ENCODE measurements around the gene C12orf43.

C12orf43 gene

DNA sequence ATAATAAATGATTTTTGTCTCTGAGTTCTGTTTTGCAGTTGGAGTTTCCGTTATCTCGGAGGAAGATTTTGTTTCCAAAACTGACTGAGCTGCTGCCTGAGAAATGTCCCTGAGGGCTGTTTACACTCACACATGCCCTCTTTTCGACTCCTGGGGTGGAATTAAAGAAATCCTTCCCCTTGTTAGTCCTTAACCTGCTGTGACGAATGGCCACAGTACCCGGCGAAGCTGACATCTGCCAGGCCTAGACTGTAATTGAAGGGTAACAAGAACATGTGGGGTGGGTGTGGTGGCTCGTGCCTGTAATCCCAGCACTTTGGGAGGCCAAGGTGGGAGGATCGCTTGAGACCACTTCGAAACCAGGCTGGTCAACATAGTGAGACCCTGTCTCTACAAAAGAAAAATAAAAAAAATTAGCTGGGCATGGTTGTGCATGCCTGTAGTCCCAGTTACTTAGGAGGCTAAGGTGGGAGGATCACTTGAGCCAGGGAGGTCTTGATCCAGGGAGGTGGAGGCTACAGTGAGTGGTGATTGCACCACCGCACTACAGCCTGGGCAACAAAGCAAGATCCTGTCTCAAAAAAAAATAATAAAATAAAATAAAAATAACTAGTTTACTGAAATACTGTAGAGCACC lies 14.4 kb upstream of the C12orf43 start:
- DNase-seq (ENCODE audit: low spot score): no peak

DNA sequence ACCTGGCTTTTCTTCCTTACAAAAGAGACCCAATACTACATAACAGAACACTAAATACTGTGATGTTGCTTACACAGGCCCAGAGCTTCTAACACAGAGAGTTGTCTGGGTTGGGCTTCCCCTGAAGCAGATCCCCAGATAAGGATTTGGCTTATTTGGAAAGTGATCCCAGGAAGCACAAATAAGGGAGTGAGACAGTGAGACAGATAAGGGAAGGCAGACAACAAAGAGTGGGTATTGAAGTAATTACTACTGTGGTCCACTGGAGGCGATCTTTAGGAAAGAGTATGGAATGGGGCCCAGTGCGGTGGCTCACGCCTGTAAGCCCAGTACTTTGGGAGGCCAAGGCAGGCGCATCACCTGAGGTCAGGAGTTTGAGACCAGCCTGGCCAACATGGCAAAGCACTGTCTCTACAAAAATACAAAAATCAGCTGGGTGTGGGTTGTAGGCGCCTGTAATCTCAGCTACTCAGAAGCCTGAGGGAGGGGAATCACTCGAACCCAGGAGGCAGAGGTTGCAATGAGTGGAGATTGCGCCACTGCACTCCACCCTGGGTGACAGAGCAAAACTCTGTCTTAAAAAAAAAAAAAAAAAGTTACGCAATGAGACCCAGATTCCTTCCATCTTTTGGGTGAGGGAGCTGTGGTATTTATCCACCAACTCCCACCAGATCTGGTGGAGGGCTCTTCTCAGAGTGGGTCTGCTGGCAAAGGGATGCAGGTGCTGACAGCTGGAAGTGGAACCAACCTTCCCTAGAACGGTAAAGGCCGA lies 10.2 kb upstream of the C12orf43 start:
- DNase-seq (ENCODE audit: low spot score): no peak

DNA sequence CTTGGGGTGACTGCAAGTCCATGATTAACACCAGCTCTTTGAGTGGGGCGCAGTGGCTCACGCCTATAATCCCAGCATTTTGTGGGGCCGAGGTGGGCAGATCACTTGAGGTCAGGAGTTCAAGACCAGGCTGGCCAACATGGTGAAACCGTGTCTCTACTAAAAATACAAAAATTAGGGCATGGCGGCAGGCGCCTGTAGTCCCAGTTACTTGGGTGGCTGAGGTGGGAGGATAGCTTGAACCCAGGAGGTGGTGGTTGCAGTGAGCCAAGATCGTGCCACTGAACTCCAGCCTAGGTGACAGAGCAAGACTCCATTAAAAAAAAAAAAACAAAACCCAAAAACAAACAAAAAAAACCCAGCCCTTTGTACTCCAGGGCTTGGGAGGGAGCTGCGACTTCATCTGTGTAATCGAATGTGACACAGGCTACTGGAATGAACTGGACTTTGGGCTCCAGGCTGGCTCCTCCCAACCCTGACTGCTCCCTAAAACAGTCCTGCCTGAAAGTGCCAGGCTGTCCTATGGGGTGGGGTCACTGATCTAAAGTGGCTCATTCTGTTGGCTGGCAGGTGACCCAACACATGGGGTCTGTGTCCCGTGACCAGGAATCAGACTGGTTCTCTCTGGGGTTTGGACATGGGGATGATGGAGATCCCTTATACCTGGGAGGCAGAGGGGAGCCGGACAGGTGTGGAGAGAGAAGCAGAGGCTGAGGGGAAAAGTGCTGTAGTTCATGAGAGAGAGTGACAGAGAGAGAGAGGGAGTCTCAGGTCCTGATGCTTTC lies 9.3 kb upstream of the C12orf43 start:
- no peak for DNase-seq (ENCODE audit: low spot score)

DNA sequence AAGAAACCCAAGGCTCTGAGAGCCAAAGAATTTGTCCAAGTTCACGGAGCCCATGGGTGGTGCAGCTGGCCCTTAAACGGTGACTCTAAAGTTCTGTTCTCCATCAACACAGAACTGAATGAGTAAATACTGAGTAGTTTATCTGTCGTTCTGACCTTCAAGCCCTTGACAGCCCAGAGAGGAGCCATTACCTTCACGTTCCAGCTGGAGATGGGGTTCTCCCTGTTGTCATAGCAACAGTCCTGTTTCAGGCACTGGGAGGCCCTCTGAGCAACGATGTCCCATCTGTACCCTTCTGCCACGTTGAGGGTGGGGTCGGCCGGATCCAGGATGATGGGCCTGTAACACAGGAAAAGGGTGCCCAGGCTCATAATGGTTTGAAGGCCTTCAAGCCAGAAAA lies 7.5 kb upstream of the C12orf43 start:
- no peak for DNase-seq (ENCODE audit: low spot score)

DNA sequence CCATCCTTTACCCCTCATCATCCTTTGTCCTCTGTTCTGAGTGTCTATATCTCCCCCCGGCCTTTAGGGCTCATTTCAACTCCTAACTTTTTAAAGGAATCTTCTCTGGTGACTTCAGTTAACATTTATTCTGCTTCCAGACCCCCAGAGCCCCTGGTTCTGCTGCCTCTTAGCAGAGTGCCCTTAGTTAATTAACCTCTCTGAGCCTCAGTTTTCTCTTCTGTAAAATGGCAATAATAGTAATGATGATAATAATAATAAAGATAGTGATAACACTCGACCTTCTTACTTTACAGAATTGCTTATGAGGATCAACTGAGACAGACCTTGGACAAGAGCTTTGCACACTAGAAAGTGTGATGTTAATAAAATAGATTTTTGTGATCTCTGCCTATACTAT lies 6.4 kb upstream of the C12orf43 start:
- DNase-seq (ENCODE audit: low spot score): no peak

DNA sequence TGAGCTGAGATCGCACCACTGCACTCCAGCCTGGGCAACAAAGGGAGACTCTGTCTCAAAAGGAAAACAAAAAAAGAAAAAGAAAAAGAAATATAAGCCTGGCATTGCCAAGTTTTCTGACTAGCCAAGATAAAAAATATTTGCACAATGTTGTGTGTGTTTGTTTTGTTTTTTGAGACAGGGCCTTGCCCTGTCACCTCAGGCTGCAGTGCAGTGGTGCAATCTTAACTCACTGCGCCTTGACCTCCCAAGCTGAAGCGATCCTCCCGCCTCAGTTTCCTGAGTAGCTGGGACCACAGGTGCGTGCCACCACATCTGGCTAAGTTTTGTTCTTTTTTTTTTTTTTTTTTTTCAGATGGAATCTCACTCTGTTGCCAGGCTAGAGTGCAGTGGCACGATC lies 5.5 kb upstream of the C12orf43 start:
- DNase-seq (ENCODE audit: low spot score): no peak

DNA sequence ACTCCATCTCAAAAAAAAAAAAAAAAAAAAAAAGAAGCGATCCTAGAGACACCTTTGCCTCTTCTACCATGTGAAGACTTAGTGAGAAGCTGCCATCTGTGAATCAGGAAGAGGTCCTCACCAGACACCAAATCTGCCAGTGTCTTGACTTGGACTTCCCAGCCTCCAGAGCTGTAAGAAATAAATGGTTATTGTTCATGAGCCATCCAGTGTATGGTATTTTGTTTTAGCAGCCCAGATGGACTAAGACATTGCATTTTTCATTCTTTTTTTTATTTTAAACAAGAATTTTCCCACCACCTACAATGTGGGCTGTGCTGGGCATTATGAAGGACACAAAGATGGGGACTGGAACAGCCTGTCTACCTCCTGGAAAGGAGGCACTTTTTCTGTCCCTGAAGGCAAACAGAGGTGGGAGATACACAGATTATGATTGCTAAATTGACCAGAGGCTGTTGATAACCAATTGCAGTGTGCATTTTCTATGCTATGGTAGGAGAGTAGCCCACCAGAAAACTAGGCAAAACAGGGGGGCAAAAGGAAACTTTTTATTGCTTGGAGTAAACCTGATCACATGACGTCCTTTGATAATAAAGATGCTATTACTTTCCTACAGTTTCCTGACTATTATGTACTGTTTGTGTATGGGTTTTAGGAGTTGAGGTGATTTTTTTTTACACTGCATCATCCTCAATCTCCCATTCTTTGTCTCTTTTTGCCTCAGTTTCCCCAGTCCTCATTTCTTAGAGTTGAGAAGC lies 2.8 kb upstream of the C12orf43 start:
- no peak for DNase-seq (ENCODE audit: low spot score)

DNA sequence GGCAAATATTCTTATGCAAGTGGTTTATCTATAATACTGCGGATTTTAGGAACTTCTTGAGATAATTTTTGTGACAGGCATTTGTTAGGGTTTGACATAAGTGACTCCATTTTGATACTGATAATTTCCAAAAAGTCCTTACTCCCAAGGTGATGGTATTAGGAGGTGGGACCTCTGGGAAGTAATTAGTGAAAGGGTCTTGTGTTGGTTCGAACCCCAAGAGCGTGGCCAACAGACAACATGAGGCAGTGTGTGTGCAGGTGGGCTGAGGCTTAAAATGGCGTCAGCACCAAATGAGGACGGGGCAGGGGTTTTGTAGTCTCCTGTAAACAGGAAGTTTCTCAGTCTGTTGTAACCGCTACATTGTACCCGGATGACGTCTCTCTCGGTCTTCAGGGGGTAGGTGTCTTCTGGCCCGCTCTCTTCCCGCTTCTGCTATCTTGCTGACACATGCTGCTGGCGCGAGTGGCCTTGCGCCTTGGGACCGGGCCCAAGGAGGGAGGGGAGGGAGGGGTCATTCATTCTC lies 1.7 kb upstream of the C12orf43 start:
- no peak for DNase-seq (ENCODE audit: low spot score)

DNA sequence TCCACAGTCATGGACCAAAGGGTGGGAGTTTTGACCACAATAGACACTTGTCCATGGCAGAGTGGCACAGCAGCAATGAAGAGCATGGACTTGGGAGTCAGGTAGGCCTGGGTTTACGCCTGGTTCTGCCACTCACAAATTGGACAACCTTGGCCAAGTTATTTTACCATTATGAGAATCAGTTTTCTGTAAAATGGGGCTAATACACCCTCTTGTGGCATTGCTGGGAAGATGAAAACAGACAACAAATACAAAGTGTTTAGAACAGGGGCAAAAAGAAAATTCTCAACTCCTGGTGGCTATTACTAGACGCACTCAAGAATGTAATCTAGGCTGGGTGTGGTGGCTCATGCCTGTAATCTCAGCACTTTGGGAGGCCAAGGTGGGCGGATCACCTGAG lies 2.6 kb downstream of the C12orf43 start:
- DNase-seq (ENCODE audit: low spot score): no peak

DNA sequence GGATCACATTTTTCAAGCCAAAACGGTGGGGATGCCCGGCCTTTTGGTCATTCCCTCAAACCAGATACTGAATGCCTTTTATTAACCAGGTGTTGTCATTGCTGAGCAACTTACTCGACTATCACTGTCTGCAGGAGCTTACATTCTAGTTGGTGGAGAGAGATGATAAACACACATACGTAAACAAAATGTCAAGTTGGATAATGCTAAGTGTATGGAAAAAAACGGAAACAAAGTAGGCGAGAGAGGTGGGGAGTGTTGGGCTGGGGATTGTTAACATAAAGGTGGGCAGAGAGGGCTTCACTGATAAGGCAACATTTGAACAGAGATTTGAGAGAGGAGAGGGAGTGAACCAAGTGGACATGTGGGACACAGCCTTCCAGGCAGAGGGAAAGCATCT lies 4.5 kb downstream of the C12orf43 start:
- no peak for DNase-seq (ENCODE audit: low spot score)

DNA sequence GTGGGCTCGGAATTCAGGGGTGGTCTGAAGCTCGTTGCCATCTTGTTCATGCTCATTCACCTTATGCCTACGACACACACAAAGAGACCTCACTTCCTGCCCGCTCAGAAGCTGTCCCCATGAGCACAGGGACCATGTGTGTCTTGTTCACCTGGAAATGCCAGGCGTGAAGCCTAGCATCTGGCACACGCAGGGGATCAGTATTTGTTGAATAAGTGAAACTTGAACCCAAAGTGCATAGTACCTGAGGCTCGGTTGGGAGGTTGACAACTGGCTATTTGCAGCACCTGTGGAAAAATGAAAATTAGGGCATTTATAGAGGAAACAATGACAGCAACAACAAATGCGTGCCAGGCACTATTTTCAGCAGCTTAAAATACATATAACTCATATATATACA lies 5.4 kb downstream of the C12orf43 start:
- DNase-seq (ENCODE audit: low spot score): no peak

DNA sequence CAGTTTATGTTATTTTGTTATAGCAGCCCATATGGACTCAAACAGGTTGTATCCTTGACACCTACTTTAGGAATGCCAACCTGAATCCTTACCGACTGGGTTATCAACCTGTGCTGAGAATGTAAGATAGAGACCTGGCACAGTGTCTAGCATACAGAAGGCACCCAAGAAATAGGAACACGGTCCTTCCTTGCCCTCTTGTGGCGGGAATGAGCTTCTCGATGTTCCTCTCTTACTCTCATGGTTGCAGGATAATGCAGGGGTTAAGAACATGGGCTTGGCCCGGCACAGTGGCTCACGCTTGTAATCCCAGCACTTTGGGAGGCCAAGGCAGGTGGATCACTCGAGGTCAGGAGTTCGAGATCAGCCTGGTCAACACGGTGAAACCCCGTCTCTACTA lies 6.5 kb downstream of the C12orf43 start:
- no peak for DNase-seq (ENCODE audit: low spot score)

DNA sequence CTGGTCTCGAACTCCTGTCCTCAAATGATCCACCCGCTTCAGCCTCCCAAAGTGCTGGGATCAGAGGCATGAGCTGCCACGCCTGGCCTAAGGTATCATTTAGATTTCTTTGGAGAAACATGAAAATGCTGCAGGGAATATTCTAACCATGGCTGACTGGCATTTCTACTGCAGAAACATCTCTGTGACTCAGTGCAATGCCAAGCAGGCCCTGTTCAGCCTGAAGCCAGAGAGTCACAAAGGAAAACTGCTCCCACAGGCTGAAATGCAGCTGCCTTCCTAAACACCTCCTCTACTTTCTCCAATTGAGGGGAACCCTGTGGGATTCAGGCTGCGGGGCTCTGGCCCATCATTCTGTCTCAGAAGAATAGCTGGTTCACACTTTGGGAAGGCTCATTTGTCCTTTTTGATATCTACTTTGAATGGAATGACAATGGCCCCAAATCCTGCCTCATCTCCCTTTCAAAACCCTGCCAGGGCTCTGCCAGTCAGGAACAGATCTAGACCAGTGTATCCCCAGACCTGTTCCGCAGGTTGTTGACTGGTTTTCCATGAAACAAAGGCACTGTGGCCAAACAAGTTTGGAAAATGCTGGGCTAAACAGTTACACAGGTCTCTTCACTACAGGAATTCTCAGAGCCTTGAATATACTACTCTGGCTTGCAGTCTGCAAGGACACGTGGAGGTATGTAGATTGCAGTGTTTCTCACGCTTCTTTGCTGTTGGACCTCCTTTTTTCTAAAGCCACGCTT lies 7.8 kb downstream of the C12orf43 start:
- DNase-seq (ENCODE audit: low spot score): no peak

DNA sequence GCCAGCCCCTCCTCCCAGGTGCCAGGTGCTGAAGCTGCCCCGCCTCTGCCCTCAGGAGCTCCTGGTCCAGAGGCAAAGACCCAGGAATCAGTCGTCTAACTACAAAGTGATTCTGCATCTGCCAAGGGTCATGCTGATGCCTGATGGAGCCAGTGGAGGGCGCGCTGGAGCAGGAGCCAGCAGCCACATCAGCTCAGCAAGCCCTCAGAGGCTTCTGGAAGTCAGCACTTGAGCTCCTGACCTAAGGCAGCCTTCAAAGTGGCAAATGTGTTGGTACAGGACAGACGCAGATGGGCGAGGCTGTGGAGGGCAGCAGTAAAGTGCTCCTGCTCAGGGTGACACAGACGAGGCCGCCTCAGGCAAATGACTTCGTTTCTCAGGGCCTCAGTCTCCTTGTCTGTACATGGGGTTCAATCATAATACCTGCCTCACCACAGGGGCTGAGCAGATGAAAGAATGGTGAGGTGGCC lies 10.9 kb downstream of the C12orf43 start:
- DNase-seq (ENCODE audit: low spot score): no peak

DNA sequence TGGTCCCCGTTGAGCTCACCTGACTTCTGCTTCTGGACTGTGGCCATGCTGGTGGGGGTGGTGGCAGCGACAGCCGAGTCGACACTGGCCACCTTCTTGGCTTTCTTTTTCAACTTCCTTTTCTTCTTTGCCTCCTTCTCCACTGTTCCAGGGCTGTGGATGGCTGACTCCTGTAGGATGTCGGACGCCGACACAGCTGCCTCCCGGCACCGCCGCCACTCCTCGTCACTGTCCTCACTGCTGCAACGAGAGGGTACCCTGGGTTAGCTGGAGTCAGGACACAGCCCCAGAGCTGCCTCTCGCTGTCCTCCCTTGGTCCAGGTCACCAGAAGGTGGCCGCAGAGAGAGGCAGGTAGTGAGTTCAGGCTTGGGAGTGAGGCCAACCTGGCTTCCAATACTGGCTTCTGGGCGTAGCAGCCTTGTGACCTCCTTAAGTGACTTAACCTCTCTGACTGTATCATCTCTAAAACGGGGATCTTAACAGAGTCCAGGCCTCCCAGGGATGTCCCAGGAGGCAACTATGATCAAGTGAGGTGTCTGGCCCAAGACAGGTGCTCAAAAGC lies 12.0 kb downstream of the C12orf43 start:
- DNase-seq (ENCODE audit: low spot score): no peak

DNA sequence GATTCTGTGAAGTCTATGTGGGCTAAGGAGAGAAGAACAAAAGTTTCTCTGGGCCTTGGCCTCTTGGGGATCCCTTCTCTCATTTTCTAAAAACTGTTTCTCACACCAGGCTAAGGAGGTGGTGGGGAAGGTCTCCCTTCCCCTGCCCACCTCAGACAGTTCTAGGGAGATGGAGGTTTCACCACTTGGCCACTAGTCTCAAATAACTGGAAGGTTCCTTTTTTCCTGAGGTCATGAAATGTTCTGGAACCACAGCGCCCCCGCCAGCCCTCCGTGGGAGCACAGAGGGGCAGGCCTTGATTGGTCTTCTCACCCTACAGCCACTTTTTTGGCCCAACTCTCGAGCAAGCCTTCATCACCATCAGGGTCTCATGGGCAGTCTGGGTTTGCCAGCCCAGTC lies 12.6 kb downstream of the C12orf43 start:
- DNase-seq (ENCODE audit: low spot score): no peak

DNA sequence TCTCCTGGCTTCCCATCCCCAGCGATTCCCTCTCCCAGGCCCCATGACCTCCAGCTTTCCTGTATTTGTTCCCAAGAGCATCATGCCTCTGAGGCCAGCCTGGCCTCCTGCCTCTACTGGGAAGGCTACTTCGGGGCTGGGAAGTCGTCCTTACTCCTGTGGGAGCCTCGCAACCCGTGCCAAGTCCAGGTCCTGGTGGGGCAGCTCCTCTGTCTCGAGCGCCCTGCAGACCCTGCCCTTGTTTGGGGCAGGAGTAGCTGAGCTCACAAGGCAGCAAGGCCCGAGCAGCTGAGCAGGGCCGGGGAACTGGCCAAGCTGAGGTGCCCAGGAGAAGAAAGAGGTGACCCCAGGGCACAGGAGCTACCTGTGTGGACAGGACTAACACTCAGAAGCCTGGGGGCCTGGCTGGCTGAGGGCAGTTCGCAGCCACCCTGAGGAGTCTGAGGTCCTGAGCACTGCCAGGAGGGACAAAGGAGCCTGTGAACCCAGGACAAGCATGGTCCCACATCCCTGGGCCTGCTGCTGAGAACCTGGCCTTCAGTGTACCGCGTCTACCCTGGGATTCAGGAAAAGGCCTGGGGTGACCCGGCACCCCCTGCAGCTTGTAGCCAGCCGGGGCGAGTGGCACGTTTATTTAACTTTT lies 14.3 kb downstream of the C12orf43 start:
- no peak for DNase-seq (ENCODE audit: low spot score)

DNA sequence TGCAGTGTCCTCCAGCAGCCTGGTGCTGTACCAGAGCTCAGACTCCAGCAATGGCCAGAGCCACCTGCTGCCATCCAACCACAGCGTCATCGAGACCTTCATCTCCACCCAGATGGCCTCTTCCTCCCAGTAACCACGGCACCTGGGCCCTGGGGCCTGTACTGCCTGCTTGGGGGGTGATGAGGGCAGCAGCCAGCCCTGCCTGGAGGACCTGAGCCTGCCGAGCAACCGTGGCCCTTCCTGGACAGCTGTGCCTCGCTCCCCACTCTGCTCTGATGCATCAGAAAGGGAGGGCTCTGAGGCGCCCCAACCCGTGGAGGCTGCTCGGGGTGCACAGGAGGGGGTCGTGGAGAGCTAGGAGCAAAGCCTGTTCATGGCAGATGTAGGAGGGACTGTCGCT lies 15.2 kb downstream of the C12orf43 start:
- no peak for DNase-seq (ENCODE audit: low spot score)

DNA sequence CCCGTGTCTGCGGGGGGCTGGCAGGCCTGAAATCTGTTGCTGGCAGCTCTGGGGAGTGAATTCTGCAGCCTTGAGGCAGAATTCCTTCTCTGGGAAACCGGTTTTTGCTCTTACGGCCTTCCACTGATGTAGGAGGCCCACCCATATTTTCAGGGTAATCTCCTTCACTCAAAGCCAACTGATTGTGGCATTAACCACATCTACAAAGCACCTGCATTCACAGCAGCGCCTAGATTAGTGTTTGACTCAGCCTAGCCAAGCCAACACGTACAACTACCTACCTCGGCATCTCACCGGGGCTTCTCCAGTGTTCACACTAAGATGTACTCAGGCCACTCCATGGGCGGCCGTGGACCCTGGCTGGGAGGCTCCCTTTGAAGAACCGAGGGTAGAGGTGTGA lies 15.8 kb downstream of the C12orf43 start:
- no peak for DNase-seq (ENCODE audit: low spot score)
